Astrocyte (in vitro differentiated cells and primary cell): ENCODE results near the gene PRR12. TPM values are rescaled to one million over a fixed set of nuclear protein-coding genes. Genes with fewer than 3 reads are reported as not detected.
A peak's percentile ranks its signal among the peaks of the same experiment; 100 is the strongest.

ENCODE experiments used
- DNase-seq: peaks from one replicate; pipeline ENCODE4 v3.0.0-alpha.2; 2010; ENCODE audit warnings: low read depth
- FAIRE-seq: peaks from 2 replicates; lab custom pipeline; 2011; peaks lifted over from hg19 to GRCh38; lab: Jason Lieb, UNC
- H2AFZ ChIP-seq: 2 replicates; pipeline ENCODE4 v1.6.0; 2012; ENCODE audit warnings: low read depth, low read length, inconsistent platforms
- H3K27ac ChIP-seq: 2 replicates; pipeline ENCODE4 v1.5.1; 2011; ENCODE audit warnings: low read depth, low read length, inconsistent platforms
- H3K27me3 ChIP-seq: 2 replicates; pipeline ENCODE4 v1.6.0; 2011; ENCODE audit warnings: low read length, inconsistent platforms; ENCODE audit not compliant: insufficient read depth
- H3K36me3 ChIP-seq: 2 replicates; pipeline ENCODE4 v1.5.1; 2011; ENCODE audit warnings: low read length, inconsistent platforms; ENCODE audit not compliant: insufficient read depth
- H3K4me1 ChIP-seq: 2 replicates; pipeline ENCODE4 v1.5.1; 2011; ENCODE audit warnings: low read length, inconsistent platforms; ENCODE audit not compliant: insufficient read depth
- H3K4me2 ChIP-seq: 2 replicates; pipeline ENCODE4 v1.6.0; 2012; ENCODE audit warnings: low read length, inconsistent platforms
- H3K4me3 ChIP-seq: 2 replicates; pipeline ENCODE4 v1.5.1; 2011; ENCODE audit warnings: low read depth, mild to moderate bottlenecking, low read length, inconsistent platforms; ENCODE audit not compliant: insufficient read depth
- H3K79me2 ChIP-seq: 2 replicates; pipeline ENCODE4 v1.6.0; 2012; ENCODE audit warnings: mild to moderate bottlenecking, low read length, inconsistent platforms; ENCODE audit not compliant: insufficient read depth
- H3K9ac ChIP-seq: 2 replicates; pipeline ENCODE4 v1.6.0; 2012; ENCODE audit warnings: mild to moderate bottlenecking, low read length, inconsistent platforms
- H3K9me3 ChIP-seq: 2 replicates; pipeline ENCODE4 v1.5.1; 2012; ENCODE audit warnings: low read depth, mild to moderate bottlenecking, low read length, inconsistent platforms; ENCODE audit not compliant: insufficient read depth
- H4K20me1 ChIP-seq: 2 replicates; pipeline ENCODE4 v1.6.0; 2012; ENCODE audit warnings: low read length, inconsistent platforms; ENCODE audit not compliant: insufficient read depth
- H3K27ac Mint-ChIP-seq: one replicate; pipeline ENCODE4 v1.8.0; 2021; ENCODE audit warnings: mild to moderate bottlenecking, mixed read lengths; ENCODE audit not compliant: unreplicated experiment
- H3K27me3 Mint-ChIP-seq: one replicate; pipeline ENCODE4 v1.8.0; 2021; ENCODE audit warnings: low read depth, mixed read lengths; ENCODE audit not compliant: unreplicated experiment
- H3K36me3 Mint-ChIP-seq: one replicate; pipeline ENCODE4 v1.8.0; 2021; ENCODE audit warnings: low read depth, mixed read lengths; ENCODE audit not compliant: unreplicated experiment
- H3K4me1 Mint-ChIP-seq: one replicate; pipeline ENCODE4 v1.8.0; 2021; ENCODE audit warnings: low read depth, mixed read lengths; ENCODE audit not compliant: unreplicated experiment
- H3K4me3 Mint-ChIP-seq: one replicate; pipeline ENCODE4 v1.8.0; 2021; ENCODE audit warnings: mild to moderate bottlenecking, moderate library complexity, mixed read lengths; ENCODE audit not compliant: unreplicated experiment
- H3K9me3 Mint-ChIP-seq: one replicate; pipeline ENCODE4 v1.8.0; 2021; ENCODE audit warnings: mild to moderate bottlenecking, mixed read lengths; ENCODE audit not compliant: unreplicated experiment
- CTCF ChIP-seq: IDR thresholded peaks from 2 replicates; pipeline ENCODE4 v1.5.1; 2011; ENCODE audit warnings: low read depth, mild to moderate bottlenecking, inconsistent platforms, low read length, moderate library complexity; ENCODE audit not compliant: insufficient read depth
- EZH2 ChIP-seq: IDR thresholded peaks from 2 replicates; pipeline ENCODE4 v1.6.1; 2012; ENCODE audit warnings: mild to moderate bottlenecking, low read length, inconsistent platforms; ENCODE audit not compliant: insufficient read depth
- total RNA-seq: library from RNA; stranded (reverse); gene quantifications from 2 replicates; pipeline ENCODE4 v1.2.1, GENCODE V29; 2021

Gene PRR12
- total RNA-seq, 1 donor from 2014 or later: 29.7 TPM

- peak overlapping the region; percentile 40 for H3K27ac ChIP-seq
- no peaks in the 10 kb centered on the region for H3K27me3 Mint-ChIP-seq
Observed at GRCh38 chr19:49637821-49638738, 47.1 kb downstream of the PRR12 start.

GRCh38 chr19:49639401-49640112 lies 48.6 kb downstream of the PRR12 start:
- Histone ChIP-seq H3K9ac (peak overlapping the region; percentile 87), H3K4me3 (peak overlapping the region; percentile 79), H3K36me3 (no peaks in the 10 kb centered on the region), H4K20me1 (peaks cover 14% of the 10 kb centered on the region), H2AFZ (no peak overlapping the region), H3K4me1 (peaks cover 40% of the 10 kb centered on the region), H3K79me2 (peaks cover 34% of the 10 kb centered on the region), H3K27me3 (no peaks in the 10 kb centered on the region), H3K27ac (peak overlapping the region; percentile 56), H3K9me3 (no peaks in the 10 kb centered on the region), H3K4me2 (peak overlapping the region; percentile 96)
- DNase-seq (no peak), FAIRE-seq (no peak)
- no peaks in the 10 kb centered on the region for H3K27me3 Mint-ChIP-seq
- H3K27ac Mint-ChIP-seq: peak overlapping the region; percentile 96
- peaks cover 31% of the 10 kb centered on the region for H3K4me1 Mint-ChIP-seq
- H3K4me3 Mint-ChIP-seq: peak overlapping the region; percentile 100
- TF ChIP-seq EZH2: no peak
- no peak for TF ChIP-seq CTCF
- H3K9me3 Mint-ChIP-seq: peaks cover 1% of the 10 kb centered on the region
- H3K36me3 Mint-ChIP-seq: peaks cover 5% of the 10 kb centered on the region

More at GRCh38 chr19:49637821-49638738, 47.1 kb downstream of the PRR12 start:
- FAIRE-seq (no peak), DNase-seq (peak; percentile 54)
- TF ChIP-seq EZH2: no peak
- TF ChIP-seq CTCF: no peak
- H3K79me2 ChIP-seq: peaks cover 20% of the 10 kb centered on the region
- Mint-ChIP-seq H3K9me3 (peaks cover 1% of the 10 kb centered on the region), H3K4me3 (peak overlapping the region; percentile 93), H3K27ac (peak overlapping the region; percentile 96), H3K4me1 (peaks cover 19% of the 10 kb centered on the region), H3K36me3 (peaks cover 5% of the 10 kb centered on the region)
- no peak overlapping the region for H2AFZ ChIP-seq
- H3K4me2 ChIP-seq: peak overlapping the region; percentile 96
- no peaks in the 10 kb centered on the region for H3K27me3 ChIP-seq
- H4K20me1 ChIP-seq: no peaks in the 10 kb centered on the region
- peaks cover 31% of the 10 kb centered on the region for H3K4me1 ChIP-seq
- H3K9ac ChIP-seq: peak overlapping the region; percentile 87
- H3K36me3 ChIP-seq: no peaks in the 10 kb centered on the region
- H3K4me3 ChIP-seq: peak overlapping the region; percentile 51
- H3K9me3 ChIP-seq: no peaks in the 10 kb centered on the region
